ENCODE measurements around the gene RBBP5. TPM values are rescaled to one million over a fixed set of nuclear protein-coding genes. Genes with fewer than 3 reads are reported as not detected.

Gene RBBP5
- total RNA-seq, 2 experiments from 2014 or later = 22.3 to 25.5 TPM

DNA sequence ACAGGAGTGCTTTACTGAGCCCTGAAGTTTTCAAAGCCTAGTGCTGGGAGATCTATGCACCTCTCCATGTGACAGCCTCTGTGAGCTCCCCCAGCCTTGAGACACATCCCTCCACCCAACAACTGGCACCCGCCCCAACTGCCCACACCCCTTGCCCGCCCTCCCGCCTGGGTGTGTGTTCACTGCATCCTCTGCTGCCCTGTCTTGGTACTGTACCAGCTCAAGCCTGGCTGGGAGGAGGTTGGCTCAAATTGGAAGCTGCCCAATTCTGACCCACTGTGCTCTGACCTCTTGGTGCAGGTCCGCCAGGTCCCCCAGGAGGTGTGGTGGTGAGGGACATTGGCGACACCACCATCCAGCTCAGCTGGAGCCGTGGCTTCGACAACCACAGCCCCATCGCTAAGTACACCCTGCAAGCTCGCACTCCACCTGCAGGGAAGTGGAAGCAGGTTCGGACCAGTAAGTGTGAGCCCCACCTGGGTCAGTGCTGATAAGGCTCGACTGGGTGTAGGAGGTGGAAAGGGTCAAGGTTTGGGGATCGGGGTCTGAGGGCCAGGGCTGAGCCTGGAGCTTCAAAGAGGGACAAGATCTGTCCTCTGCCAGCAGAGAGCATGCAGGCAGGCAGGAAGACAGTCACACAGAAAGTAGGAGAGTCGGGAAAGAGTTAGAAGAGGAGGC lies 55.5 kb downstream of the RBBP5 start:
- POLR2A ChIA-PET = no interaction called here
- H3K4me1 Mint-ChIP-seq = peaks cover 1% of the 10 kb centered on the region
- H3K9me3 Mint-ChIP-seq = no peaks in the 10 kb centered on the region
- H3K36me3 Mint-ChIP-seq = no peaks in the 10 kb centered on the region
- H3K27me3 Mint-ChIP-seq = no peaks in the 10 kb centered on the region
- H3K4me3 Mint-ChIP-seq = no peak overlapping the region
- ATAC-seq (ENCODE audit: low read depth) (no peak), DNase-seq (peak; percentile 18)
- no peak overlapping the region for H3K27ac Mint-ChIP-seq

DNA sequence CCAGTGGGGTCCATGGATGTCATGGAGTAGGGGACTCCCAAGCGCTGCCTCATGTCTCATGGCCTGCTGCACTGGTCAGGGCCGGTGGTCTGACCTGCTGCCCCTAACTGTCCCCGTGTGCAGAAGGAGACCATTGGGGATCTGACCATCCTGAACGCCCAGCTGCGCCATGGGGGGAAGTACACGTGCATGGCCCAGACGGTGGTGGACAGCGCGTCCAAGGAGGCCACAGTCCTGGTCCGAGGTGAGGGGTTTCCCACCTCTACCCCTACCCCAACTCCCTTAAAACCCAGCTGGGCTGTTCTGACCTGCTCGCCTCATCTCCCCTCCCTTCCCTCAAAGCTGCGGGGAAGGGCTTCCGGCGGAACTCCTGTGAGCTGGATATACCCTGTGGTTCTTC lies 56.1 kb downstream of the RBBP5 start:
- Mint-ChIP-seq H3K36me3 (no peaks in the 10 kb centered on the region), H3K4me3 (no peak overlapping the region), H3K9me3 (no peaks in the 10 kb centered on the region), H3K4me1 (peaks cover 1% of the 10 kb centered on the region), H3K27ac (no peak overlapping the region), H3K27me3 (no peaks in the 10 kb centered on the region)
- POLR2A ChIA-PET = no interaction called here
- ATAC-seq (ENCODE audit: low read depth) (no peak), DNase-seq (no peak)

DNA sequence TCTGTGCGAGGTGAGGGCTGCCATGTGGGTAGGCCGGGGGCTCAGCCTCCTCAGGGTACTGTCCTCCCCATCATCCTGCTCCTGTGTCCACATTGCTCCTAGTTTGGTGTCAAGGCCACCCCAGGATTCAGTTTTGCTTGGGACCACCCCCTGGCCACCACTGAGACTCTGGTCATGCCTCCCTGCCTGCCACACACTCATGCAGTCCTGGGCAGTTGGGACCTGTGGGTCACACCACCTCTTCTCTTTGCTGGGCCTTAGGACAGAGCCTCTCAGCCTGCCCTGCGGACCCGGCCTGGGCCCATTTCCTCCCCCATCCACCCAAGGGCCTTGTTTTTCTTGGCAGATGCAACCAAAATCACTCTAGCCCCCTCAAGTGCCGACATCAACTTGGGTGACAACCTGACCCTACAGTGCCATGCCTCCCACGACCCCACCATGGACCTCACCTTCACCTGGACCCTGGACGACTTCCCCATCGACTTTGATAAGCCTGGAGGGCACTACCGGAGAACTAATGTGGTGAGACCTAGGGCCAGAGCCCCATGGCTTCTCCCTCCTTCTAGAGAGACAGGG lies 56.9 kb downstream of the RBBP5 start:
- ATAC-seq (ENCODE audit: low read depth) = no peak
- no peaks in the 10 kb centered on the region for H3K9me3 Mint-ChIP-seq
- DNase-seq = no peak
- POLR2A ChIA-PET = no interaction called here
- H3K4me1 Mint-ChIP-seq = peaks cover 1% of the 10 kb centered on the region
- H3K36me3 Mint-ChIP-seq = no peaks in the 10 kb centered on the region
- H3K27me3 Mint-ChIP-seq = no peaks in the 10 kb centered on the region
- H3K4me3 Mint-ChIP-seq = no peak overlapping the region
- H3K27ac Mint-ChIP-seq = no peak overlapping the region

GRCh38 chr1:205064301-205064700 lies 57.5 kb downstream of the RBBP5 start:
- ATAC-seq (ENCODE audit: low read depth) (no peak), DNase-seq (peak; percentile 14)
- no peaks in the 10 kb centered on the region for H3K27me3 Mint-ChIP-seq
- H3K36me3 Mint-ChIP-seq = no peaks in the 10 kb centered on the region
- peaks cover 1% of the 10 kb centered on the region for H3K4me1 Mint-ChIP-seq
- no peaks in the 10 kb centered on the region for H3K9me3 Mint-ChIP-seq
- POLR2A ChIA-PET = no interaction called here
- no peak overlapping the region for H3K27ac Mint-ChIP-seq
- no peak overlapping the region for H3K4me3 Mint-ChIP-seq

GRCh38 chr1:205062895-205063294 lies 58.9 kb downstream of the RBBP5 start:
- POLR2A ChIA-PET = no interaction called here
- DNase-seq = no peak
- Mint-ChIP-seq H3K4me3 (no peak overlapping the region), H3K27ac (no peak overlapping the region), H3K4me1 (peaks cover 1% of the 10 kb centered on the region), H3K9me3 (no peaks in the 10 kb centered on the region), H3K27me3 (no peaks in the 10 kb centered on the region), H3K36me3 (no peaks in the 10 kb centered on the region)
- ATAC-seq (ENCODE audit: low read depth) = no peak

- POLR2A ChIA-PET = no interaction called here
- Mint-ChIP-seq H3K9me3 (no peaks in the 10 kb centered on the region), H3K4me3 (no peak overlapping the region), H3K36me3 (no peaks in the 10 kb centered on the region), H3K27me3 (no peaks in the 10 kb centered on the region), H3K4me1 (peaks cover 1% of the 10 kb centered on the region), H3K27ac (no peak overlapping the region)
- ATAC-seq (ENCODE audit: low read depth) = no peak
- DNase-seq = peak; percentile 12
These were observed 59.5 kb downstream of the RBBP5 start for GRCh38 chr1:205062319-205062718.

- Mint-ChIP-seq H3K9me3 (no peaks in the 10 kb centered on the region), H3K4me1 (peaks cover 1% of the 10 kb centered on the region), H3K36me3 (no peaks in the 10 kb centered on the region), H3K4me3 (no peak overlapping the region), H3K27ac (no peak overlapping the region), H3K27me3 (no peaks in the 10 kb centered on the region)
- ATAC-seq (ENCODE audit: low read depth) (peak; percentile 58), DNase-seq (peak; percentile 78)
- POLR2A ChIA-PET = interaction anchor here (1.1 kb wide), 1 partner anchor 13 kb away, joined by 3 read pairs; no protein-coding TSS in a partner anchor
These were observed 60.1 kb downstream of the RBBP5 start for GRCh38 chr1:205061665-205062069.

DNA sequence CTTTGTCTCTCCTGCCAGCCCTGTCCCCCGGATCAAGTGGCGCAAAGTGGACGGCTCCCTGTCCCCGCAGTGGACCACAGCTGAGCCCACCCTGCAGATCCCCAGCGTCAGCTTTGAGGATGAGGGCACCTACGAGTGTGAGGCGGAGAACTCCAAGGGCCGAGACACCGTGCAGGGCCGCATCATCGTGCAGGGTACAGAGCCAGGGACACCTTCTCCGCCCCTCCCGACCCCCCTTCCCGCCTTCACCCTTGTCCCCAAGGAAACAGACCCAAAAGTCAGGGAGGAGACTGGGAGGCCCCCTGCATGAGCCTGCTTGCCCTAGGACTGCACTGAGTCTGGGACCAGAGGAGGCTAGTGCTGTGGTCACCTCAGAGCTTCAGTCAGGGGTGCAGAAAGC lies 60.6 kb downstream of the RBBP5 start:
- ATAC-seq (ENCODE audit: low read depth) (no peak), DNase-seq (peak; percentile 27)
- POLR2A ChIA-PET = interaction anchor here (0.6 to 1.1 kb wide), 2 partner anchors 14 to 19 kb away, joined by 3 to 5 read pairs; no protein-coding TSS in a partner anchor
- Mint-ChIP-seq H3K27ac (no peak overlapping the region), H3K9me3 (no peaks in the 10 kb centered on the region), H3K27me3 (no peaks in the 10 kb centered on the region), H3K4me1 (peaks cover 1% of the 10 kb centered on the region), H3K4me3 (no peak overlapping the region), H3K36me3 (no peaks in the 10 kb centered on the region)

DNA sequence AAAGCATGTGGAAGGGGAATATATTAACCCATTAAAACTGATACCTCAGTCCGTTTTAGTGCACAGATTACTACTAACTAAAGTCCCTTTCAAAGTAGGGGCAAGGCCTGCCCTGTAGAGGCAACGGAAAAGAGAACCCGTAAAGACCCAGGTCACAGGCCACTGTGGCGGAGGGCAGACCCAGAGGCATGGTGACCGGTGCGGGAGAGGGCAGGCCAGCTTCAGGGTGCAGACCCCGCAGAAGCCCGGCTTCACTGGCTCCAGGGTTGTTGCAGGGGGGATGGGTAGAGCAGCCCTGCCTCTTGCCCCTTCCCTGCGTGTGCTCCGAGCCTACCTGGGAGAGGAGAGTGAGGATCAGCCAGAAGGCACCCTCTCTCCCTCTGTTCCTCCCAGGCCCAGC lies 61.0 kb downstream of the RBBP5 start:
- DNase-seq (no peak), ATAC-seq (ENCODE audit: low read depth) (no peak)
- Mint-ChIP-seq H3K4me1 (peaks cover 1% of the 10 kb centered on the region), H3K27me3 (no peaks in the 10 kb centered on the region), H3K27ac (no peak overlapping the region), H3K36me3 (no peaks in the 10 kb centered on the region), H3K9me3 (no peaks in the 10 kb centered on the region), H3K4me3 (no peak overlapping the region)
- POLR2A ChIA-PET = interaction anchor here (0.6 kb wide), 1 partner anchor 19 kb away, joined by 5 read pairs; no protein-coding TSS in a partner anchor

DNA sequence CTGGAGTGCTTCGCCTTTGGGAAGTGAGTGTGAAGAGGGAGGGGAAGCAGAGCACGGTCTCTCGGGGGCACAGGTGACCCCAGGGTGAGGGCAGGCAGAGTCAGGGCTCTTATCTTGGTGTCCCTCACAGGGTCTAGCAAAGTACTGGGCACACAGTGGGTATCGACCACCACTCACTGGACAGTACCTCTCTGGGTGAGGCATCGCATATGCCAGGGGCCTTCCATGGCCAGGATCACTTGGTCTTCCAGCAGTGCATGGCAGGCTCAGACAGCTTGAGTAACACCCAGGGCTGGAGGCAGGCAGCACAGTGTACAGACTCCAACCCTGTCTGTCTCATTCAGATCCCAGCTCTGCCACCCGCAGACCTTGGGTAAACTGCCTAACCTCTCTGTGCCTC lies 62.1 kb downstream of the RBBP5 start:
- Mint-ChIP-seq H3K4me1 (peaks cover 1% of the 10 kb centered on the region), H3K27ac (no peak overlapping the region)

DNA sequence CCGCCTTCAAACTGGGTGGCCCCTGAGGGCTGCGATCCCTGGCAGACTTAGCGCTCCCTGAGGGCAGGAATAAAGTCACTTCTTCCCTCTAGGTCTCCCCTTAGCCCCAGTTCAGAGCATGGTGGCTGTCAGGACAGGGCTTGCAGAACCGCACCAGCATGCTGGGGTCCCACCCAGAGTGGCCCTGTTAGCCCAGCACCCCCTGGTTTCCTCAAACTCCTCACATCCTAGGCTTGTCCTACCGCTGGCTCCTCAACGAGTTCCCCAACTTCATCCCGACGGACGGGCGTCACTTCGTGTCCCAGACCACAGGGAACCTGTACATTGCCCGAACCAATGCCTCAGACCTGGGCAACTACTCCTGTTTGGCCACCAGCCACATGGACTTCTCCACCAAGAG lies 62.9 kb downstream of the RBBP5 start:
- no peak overlapping the region for H3K4me3 Mint-ChIP-seq
- H3K36me3 Mint-ChIP-seq = no peaks in the 10 kb centered on the region
- H3K27me3 Mint-ChIP-seq = no peaks in the 10 kb centered on the region
- POLR2A ChIA-PET = no interaction called here
- peaks cover 1% of the 10 kb centered on the region for H3K4me1 Mint-ChIP-seq
- H3K9me3 Mint-ChIP-seq = no peaks in the 10 kb centered on the region
- DNase-seq (no peak), ATAC-seq (ENCODE audit: low read depth) (no peak)
- no peak overlapping the region for H3K27ac Mint-ChIP-seq

More for the DNA sequence above, 62.1 kb downstream of the RBBP5 start:
- Mint-ChIP-seq H3K4me3 (no peak overlapping the region), H3K36me3 (no peaks in the 10 kb centered on the region), H3K27me3 (no peaks in the 10 kb centered on the region), H3K9me3 (no peaks in the 10 kb centered on the region)
- DNase-seq (no peak), ATAC-seq (ENCODE audit: low read depth) (no peak)
- POLR2A ChIA-PET = no interaction called here

- POLR2A ChIA-PET = no interaction called here
- ATAC-seq (ENCODE audit: low read depth) = no peak
These were observed 63.8 kb downstream of the RBBP5 start for GRCh38 chr1:205057808-205058575.

GRCh38 chr1:205056956-205057568 lies 64.7 kb downstream of the RBBP5 start:
- Mint-ChIP-seq H3K4me3 (no peak overlapping the region), H3K36me3 (no peaks in the 10 kb centered on the region), H3K9me3 (no peaks in the 10 kb centered on the region), H3K27ac (no peak overlapping the region), H3K27me3 (no peaks in the 10 kb centered on the region), H3K4me1 (peaks cover 1% of the 10 kb centered on the region)
- POLR2A ChIA-PET = no interaction called here
- no peak for ATAC-seq (ENCODE audit: low read depth)
- DNase-seq = no peak

More at GRCh38 chr1:205057808-205058575, 63.8 kb downstream of the RBBP5 start:
- Mint-ChIP-seq H3K4me3 (no peak overlapping the region), H3K27me3 (no peaks in the 10 kb centered on the region), H3K27ac (no peak overlapping the region), H3K9me3 (no peaks in the 10 kb centered on the region), H3K36me3 (no peaks in the 10 kb centered on the region), H3K4me1 (peaks cover 1% of the 10 kb centered on the region)
- DNase-seq = no peak
